G401 (cell line): Measurements from ENCODE around the gene UGT8. TPM values are rescaled to one million over a fixed set of nuclear protein-coding genes. Genes with fewer than 3 reads are reported as not detected.

ENCODE experiments used
- DNase-seq: peaks from one replicate; pipeline ENCODE4 v3.0.0-alpha.2; 2015; ENCODE audit warnings: low spot score
- in situ Hi-C: cut with HindIII; loops from 2 replicates; pipeline ENCODE4 v1.10.0; 2016; ENCODE audit warnings: low sequenced_read_pairs, mixed read lengths
- total RNA-seq: library from RNA; depleted of rRNA; stranded (reverse); fragments of >200 nt; shearing (Covaris generic); gene quantifications from 2 replicates; pipeline ENCODE4 v1.2.3, GENCODE V29; 2014

UGT8 gene
- total RNA-seq, 1 experiment from 2014 or later, result not detected

DNA sequence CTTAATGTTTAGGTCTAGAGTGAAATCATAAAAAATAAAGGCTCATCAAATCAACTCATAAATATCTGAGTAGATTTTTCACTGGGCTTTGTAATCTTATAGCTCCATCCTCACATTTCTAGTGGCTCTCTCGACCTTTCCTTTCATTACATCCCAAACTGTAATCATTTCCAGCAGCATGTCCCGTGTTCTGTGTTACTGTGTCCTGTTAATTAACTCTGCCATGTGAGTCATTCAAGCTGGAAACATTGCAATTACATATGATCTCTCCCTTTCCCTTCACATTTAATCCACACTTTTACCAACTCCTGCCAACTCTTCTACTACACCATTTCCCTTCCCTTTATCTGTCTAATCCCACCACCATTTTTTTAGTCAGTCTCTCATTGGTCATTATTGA, 75.5 kb downstream of the UGT8 start:
- in situ Hi-C loops, result no loop called here

DNA sequence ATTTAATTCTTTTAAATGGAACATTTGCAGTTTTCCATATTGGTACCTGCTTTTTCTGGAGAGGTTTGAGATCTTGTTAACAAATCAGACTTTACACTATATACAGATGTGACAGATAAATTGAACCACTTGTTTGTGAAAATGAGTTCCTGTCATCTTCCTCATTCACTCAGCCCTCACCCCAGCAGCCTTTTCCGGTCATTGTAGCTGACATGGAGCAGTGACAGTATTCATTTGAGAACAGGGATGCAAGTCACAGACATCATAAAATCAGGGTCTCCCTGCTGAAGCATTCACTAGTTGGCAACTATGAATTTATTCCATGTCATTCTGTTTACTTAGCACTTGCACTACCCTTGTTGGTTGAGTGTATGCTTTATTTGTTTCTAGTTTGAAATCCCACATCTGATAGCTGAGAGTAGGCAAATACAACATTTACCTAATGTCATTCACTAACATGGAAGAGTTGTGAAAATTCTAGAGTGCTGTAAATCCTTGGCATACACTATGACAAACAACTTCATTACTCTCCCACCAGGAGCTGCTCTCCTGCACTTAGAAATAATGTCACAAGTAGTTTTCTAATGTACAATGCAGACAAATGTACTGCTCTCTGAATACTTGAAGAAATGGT, 78.9 kb downstream of the UGT8 start:
- DNase-seq, result no peak
- in situ Hi-C loops, result no loop called here

More for the DNA sequence above, 75.5 kb downstream of the UGT8 start:
- DNase-seq, result no peak

DNA sequence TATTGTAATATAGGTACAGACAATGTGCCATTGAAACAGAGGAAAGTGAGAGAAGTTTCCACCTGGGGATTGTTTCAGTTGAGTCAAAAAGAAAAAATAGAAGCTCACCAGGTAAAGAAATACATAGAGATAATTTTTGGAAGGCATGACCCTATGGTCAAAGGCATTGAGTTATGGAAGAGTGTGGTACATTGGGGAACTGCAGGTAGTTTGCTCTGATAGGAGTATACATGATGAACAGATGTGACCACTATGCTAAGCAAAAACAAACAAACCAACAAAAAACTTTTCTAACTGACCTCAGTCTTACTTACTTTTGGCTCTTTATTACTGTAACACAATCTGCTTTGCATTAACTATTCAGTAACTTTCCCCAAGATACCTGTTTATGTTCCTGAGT, 85.9 kb downstream of the UGT8 start:
- no peak for DNase-seq
- in situ Hi-C loops, result no loop called here

DNA sequence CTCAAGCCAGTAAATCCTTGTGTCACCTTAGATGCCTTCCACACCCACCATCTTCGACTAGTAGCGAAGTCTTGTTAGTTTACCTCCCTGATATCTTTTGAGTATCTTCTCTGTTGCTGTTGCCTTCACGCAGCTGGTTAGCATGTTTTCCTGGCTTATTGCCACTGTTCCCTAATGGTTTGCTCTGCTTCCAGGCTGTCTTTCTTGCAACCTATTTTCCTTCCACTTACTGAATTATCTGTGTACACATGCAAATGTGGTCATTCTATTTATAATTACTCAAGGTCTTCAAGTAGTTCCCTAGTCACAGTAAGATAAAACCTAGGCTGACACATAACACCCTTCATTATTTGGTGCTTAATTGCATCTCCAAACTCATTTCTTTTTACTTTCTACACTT, 89.5 kb downstream of the UGT8 start:
- in situ Hi-C loops, result no loop called here
- peak; percentile 29 for DNase-seq

DNA sequence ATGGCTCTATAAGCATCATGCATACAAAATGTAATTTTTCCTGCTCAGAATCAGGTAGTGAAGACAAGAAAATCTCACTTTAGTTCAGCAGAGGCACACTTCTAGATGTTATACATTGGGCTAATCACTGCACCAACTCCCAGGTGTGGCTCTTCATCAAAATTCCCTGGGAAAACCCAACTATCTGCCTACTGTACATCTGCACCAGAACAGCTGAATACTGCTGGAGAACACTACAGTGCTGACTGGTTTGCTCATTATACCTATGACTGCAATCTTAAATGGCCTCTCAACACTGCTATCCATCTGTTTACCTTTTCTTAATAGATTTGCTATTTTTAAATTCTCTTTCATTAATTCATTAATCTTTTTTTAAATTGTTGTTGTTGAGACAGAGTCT, 92.0 kb downstream of the UGT8 start:
- DNase-seq, result no peak
- in situ Hi-C loops, result no loop called here

DNA sequence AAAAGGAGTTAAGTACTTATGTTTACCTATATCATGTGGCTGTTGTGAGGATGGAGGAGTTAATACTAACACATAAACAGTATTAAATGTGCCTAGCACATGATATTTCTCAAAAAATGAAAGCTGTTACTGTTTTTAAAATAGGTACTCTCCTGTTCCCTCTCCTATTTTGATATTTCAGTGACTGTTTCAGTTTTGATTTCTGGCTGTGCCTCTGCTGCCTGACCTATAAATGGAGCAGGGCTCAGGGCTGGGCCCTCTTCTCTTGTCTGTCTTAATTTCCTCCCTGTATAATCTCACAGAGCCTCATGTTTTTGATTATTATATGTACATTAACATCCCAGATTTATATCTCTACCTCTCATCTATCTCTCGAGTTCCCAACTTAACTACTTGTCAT, 93.3 kb downstream of the UGT8 start:
- in situ Hi-C loops, result no loop called here
- no peak for DNase-seq

DNA sequence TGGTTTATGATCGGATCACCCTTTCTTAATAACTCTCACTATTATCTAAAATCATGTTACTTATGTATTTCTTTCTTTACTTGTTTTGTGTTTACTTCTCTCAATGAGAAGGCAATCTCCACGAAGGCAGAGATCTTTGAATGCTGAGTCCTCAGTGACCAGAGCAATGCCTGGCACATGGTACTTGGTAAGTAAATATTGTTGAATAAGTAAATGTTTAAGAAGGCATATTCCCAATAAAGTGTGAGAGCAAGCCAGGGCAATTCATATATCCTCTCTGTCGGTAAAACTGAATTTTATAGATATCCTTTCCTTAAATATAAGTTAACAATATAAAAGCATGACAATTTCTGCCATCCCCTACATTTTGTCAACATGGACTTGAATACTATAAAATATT, 94.4 kb downstream of the UGT8 start:
- no peak for DNase-seq
- in situ Hi-C loops, result no loop called here

DNA sequence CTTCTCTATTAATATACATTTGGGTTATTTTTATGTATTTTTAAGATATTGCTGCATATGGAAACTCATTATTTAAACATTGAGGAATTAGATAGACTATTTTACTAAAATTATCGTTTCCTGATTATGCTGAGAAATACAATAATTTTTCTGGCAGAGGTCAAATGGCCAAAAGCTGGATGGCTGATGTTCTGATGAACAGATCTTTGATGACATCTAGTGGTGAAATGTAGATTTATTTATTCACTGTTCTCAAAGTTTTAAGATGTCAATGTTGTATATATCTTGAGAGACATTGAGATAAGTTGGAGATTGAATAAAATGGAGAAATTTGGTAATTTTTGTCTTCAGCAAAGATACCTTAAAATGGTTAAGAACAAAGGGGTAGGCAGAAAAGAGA, 96.2 kb downstream of the UGT8 start:
- in situ Hi-C loops, result no loop called here
- peak; percentile 46 for DNase-seq

DNA sequence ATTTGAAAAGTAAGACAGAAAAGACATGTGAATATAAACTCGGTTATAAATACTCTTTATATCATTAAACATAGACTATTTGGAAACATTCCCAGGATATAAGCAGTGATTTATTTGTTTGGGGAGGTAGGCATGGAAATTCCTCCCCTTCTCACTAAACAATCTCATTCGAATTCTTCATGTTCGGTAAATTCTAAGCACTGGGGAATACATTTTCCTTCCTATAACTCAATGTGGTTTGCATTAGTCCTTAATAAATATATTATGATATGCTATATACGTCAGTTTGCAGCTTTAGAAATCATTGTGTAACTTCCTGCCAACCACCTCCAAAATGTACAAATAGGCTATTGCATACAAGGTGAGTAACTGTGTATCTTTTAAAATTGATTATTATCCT, 99.6 kb downstream of the UGT8 start:
- DNase-seq, result no peak

DNA sequence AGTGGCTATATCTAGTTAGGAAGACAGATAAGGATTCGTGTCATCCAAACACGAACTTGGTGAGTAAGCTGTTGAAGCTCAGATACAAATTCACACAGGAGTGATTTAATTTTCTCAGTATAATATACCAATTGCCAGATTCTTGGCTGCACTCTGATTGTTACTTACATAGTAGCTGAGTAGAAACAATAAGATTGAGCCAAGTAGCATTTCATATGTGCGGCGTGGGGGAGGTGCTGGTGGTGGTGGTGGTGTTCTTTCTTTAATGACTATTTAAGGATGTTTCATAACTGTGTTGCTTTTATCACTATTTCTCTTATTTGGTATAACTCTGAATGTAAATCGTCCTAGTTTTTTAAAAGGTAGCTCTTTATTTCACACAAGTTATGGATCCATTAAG, 102.9 kb downstream of the UGT8 start:
- no peak for DNase-seq
- in situ Hi-C loops, result no loop called here

More for the DNA sequence above, 99.6 kb downstream of the UGT8 start:
- in situ Hi-C loops, result no loop called here

DNA sequence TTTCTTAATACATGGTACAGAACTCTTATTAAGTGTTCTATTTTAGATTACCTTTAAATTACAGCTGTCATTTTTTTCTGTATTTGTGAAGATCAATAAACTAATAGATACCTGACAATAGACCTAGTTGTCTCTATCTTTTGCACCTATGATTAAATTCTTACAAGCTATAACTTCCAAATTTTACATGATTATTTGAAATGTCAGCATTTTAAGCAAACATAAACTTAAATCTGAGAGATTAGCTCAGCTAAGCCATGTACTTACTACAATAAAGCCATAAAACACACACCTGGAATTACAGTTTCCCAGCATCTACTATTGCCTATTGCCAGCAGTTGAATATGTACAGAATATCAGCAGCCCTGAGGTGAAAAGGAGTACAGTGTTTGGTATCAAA, 118.8 kb downstream of the UGT8 start:
- in situ Hi-C loops, result no loop called here
- DNase-seq, result no peak

DNA sequence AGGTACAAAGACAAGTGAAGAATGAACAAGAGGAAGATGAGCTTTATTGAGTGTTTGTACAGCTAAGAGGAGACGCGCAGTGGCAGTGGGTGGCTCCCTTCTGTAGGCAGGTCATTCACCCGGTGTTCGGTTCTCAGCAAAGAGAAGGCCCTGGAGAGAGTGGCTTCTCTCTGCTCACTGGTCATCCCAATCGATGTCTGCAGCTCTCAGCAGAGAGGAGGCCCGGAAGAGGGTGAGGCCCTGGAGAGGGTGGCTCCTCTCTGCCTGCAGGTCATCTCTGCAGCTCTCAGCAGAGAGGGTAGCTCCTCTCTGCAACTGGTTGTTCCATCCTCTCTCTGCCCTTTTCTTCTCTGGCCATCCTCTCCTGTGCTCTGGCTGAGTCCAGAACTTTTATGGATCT, 126.5 kb downstream of the UGT8 start:
- DNase-seq, result no peak
- in situ Hi-C loops, result no loop called here

DNA sequence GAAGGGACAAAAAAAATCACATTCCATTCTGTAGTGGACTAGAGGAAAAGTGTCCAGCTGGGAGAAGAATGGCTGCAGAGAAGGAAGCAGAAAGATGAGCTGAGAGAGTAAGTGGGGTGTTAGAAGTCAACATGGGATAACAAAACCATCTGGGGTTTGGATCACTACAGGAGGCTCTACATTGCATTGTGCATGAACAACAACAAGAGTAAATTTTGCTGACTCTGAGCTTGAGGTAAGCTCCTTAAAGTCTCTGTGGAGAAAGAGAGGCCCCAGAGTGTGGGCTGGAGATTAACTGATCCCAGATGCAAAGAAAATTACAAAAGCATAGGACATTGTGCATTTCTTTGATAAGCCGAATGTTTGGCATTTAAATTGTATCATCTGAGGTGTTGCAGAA, 128.9 kb downstream of the UGT8 start:
- no peak for DNase-seq
- in situ Hi-C loops, result no loop called here
